ENCODE results near the gene PIK3C3.
A peak's percentile ranks its signal among the peaks of the same experiment; 100 is the strongest.
"Not testable (repeated sequence)": the region's sequence is repeated elsewhere in the genome, so short reads cannot be mapped to it uniquely, and the experiment has no call there.

The PIK3C3 gene

DNA sequence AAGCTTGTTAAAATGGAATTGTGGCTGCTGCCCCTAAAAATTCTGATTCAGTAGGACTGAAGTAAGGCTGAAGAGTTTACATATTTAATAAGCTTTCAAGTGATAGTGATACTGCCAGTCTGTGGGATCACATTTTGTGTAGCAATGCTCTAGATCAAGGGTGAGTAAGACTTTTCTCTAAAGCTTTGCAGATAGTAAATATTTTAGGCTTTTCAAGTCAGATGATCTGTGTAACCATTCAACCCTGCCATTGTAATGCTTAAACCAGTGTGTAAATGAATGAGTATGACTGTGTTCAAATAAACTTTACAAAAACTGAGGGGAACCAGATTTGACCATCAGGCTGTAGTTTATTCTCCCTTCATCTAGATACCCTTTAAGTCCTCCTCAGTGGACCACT is 92.7 kb downstream of the PIK3C3 start:
- Histone ChIP-seq H2AFZ (ENCODE audit: low read depth, low read length) (no peak overlapping the region), H3K27me3 (ENCODE audit: control insufficient read depth in 1 of 2, insufficient read depth in 1 of 2, low read length in 2 of 2) (no peaks in the 10 kb centered on the region), H2BK5ac (ENCODE audit: low read depth, low read length, poor library complexity, severe bottlenecking) (no peak overlapping the region), H3K18ac (ENCODE audit: low read depth in 1 of 2, low read length in 2 of 2) (no peak overlapping the region), H3K4ac (ENCODE audit: low read depth in 1 of 2, low read length in 2 of 2) (no peak overlapping the region), H3K4me3 (ENCODE audit: insufficient read depth in 1 of 2, low read depth in 1 of 2, low read length in 2 of 2) (peak overlapping the region in 1 of 2 experiments; percentile 26), H4K91ac (ENCODE audit: low read length) (no peak overlapping the region), H3K23ac (ENCODE audit: low read length in 2 of 2) (no peak overlapping the region), H4K8ac (ENCODE audit: low read length) (no peak overlapping the region), H3K4me2 (ENCODE audit: low read length, poor library complexity, severe bottlenecking) (no peak overlapping the region), H2BK15ac (ENCODE audit: low read depth, poor library complexity, severe bottlenecking) (no peak overlapping the region), H2AK5ac (ENCODE audit: low read length, severe bottlenecking) (no peak overlapping the region), H3K14ac (ENCODE audit: low read length in 2 of 2) (no peak overlapping the region), H3K36me3 (ENCODE audit: control insufficient read depth in 1 of 2, insufficient read depth in 2 of 2, low read depth in 1 of 2, low read length in 2 of 2) (peaks cover 7 to 45% of the 10 kb centered on the region in 2 experiments), H3K4me1 (ENCODE audit: control insufficient read depth, insufficient read depth, low read depth, low read length) (peaks cover 4% of the 10 kb centered on the region), H2BK12ac (ENCODE audit: low read length in 2 of 2) (no peak overlapping the region), H3K27ac (ENCODE audit: low read length, poor library complexity, severe bottlenecking) (peak overlapping the region; percentile 81), H2BK120ac (ENCODE audit: low read depth, low read length) (no peak overlapping the region), H3K79me1 (replicated peaks; ENCODE audit: low read length, poor library complexity, severe bottlenecking) (peaks cover 2% of the 10 kb centered on the region), H3K9me3 (ENCODE audit: control insufficient read depth, low read length) (no peaks in the 10 kb centered on the region), H3K9ac (ENCODE audit: low read length) (peak overlapping the region; percentile 65)
- DNase-seq, result no peak

DNA sequence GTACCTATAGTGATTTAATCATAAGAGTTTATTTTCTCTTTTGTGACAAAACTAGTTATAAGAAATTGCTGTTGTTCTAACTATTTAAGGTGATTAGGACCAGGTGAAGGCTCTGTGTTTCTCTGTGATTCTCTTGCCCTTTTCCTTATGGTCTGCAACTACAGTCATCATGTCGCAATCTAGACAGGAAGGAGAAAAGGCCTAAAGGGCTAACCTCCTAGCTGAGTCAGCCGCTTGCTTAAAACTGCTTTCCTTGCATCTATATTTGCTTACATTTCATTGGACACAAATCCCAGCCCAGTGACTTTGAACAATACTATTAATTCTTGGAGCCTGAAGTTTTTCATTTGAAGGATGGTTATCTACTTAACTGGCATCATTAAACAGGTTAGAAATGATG is 93.1 kb downstream of the PIK3C3 start:
- no peak overlapping the region for H3K4me2 ChIP-seq (ENCODE audit: low read length, poor library complexity, severe bottlenecking)
- peak overlapping the region; percentile 65 for H3K9ac ChIP-seq (ENCODE audit: low read length)
- H3K9me3 ChIP-seq (ENCODE audit: control insufficient read depth, low read length), result no peaks in the 10 kb centered on the region
- no peak overlapping the region for H2BK120ac ChIP-seq (ENCODE audit: low read depth, low read length)
- peaks cover 7 to 42% of the 10 kb centered on the region in 2 experiments for H3K36me3 ChIP-seq (ENCODE audit: control insufficient read depth in 1 of 2, insufficient read depth in 2 of 2, low read depth in 1 of 2, low read length in 2 of 2)
- H3K14ac ChIP-seq (ENCODE audit: low read length in 2 of 2), result no peak overlapping the region
- H2BK12ac ChIP-seq (ENCODE audit: low read length in 2 of 2), result no peak overlapping the region
- peak overlapping the region; percentile 81 for H3K27ac ChIP-seq (ENCODE audit: low read length, poor library complexity, severe bottlenecking)
- DNase-seq, result peak; percentile 91
- H2BK15ac ChIP-seq (ENCODE audit: low read depth, poor library complexity, severe bottlenecking), result no peak overlapping the region
- H3K23ac ChIP-seq (ENCODE audit: low read length in 2 of 2), result no peak overlapping the region
- H3K27me3 ChIP-seq (ENCODE audit: control insufficient read depth in 1 of 2, insufficient read depth in 1 of 2, low read length in 2 of 2), result no peaks in the 10 kb centered on the region
- no peak overlapping the region for H2BK5ac ChIP-seq (ENCODE audit: low read depth, low read length, poor library complexity, severe bottlenecking)
- no peak overlapping the region for H3K18ac ChIP-seq (ENCODE audit: low read depth in 1 of 2, low read length in 2 of 2)
- no peak overlapping the region for H4K91ac ChIP-seq (ENCODE audit: low read length)
- peaks cover 4% of the 10 kb centered on the region for H3K4me1 ChIP-seq (ENCODE audit: control insufficient read depth, insufficient read depth, low read depth, low read length)
- H2AFZ ChIP-seq (ENCODE audit: low read depth, low read length), result no peak overlapping the region
- no peak overlapping the region for H3K4ac ChIP-seq (ENCODE audit: low read depth in 1 of 2, low read length in 2 of 2)
- H3K79me1 ChIP-seq (replicated peaks; ENCODE audit: low read length, poor library complexity, severe bottlenecking), result peaks cover 2% of the 10 kb centered on the region
- H4K8ac ChIP-seq (ENCODE audit: low read length), result no peak overlapping the region
- 14% methylated on average over 1 of the region's 2 CpGs for WGBS
- no peak overlapping the region for H2AK5ac ChIP-seq (ENCODE audit: low read length, severe bottlenecking)
- peak overlapping the region in 1 of 2 experiments; percentile 26 for H3K4me3 ChIP-seq (ENCODE audit: insufficient read depth in 1 of 2, low read depth in 1 of 2, low read length in 2 of 2)

DNA sequence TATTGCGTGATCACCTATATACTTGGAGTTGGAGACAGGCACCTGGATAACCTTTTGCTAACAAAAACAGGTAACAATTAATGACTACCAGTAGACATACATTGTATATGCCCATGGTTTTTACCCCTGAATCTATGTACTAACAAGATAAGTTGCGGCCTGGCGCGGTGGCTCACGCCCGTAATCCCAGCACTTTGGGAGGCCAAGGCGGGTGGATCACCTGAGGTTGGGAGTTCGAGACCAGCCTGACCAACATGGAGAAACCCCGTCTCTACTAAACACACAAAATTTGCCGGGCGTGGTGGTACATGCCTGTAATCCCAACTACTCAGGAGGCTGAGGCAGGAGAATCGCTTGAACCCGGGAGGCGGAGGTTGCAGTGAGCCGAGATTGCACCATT is 94.5 kb downstream of the PIK3C3 start:
- H3K4me2 ChIP-seq (ENCODE audit: low read length, poor library complexity, severe bottlenecking); H3K9ac ChIP-seq (ENCODE audit: low read length); H2BK12ac ChIP-seq (ENCODE audit: low read length in 2 of 2); H2BK15ac ChIP-seq (ENCODE audit: low read depth, poor library complexity, severe bottlenecking); H3K4ac ChIP-seq (ENCODE audit: low read depth in 1 of 2, low read length in 2 of 2); DNase-seq; H2AK5ac ChIP-seq (ENCODE audit: low read length, severe bottlenecking); H3K18ac ChIP-seq (ENCODE audit: low read depth in 1 of 2, low read length in 2 of 2); H2BK120ac ChIP-seq (ENCODE audit: low read depth, low read length); H4K91ac ChIP-seq (ENCODE audit: low read length); H2AFZ ChIP-seq (ENCODE audit: low read depth, low read length); H3K9me3 ChIP-seq (ENCODE audit: control insufficient read depth, low read length); H3K27ac ChIP-seq (ENCODE audit: low read length, poor library complexity, severe bottlenecking); H3K27me3 ChIP-seq (ENCODE audit: control insufficient read depth in 1 of 2, insufficient read depth in 1 of 2, low read length in 2 of 2); H3K79me1 ChIP-seq (replicated peaks; ENCODE audit: low read length, poor library complexity, severe bottlenecking); H3K14ac ChIP-seq (ENCODE audit: low read length in 2 of 2); H4K8ac ChIP-seq (ENCODE audit: low read length); H3K4me3 ChIP-seq (ENCODE audit: insufficient read depth in 1 of 2, low read depth in 1 of 2, low read length in 2 of 2); H3K4me1 ChIP-seq (ENCODE audit: control insufficient read depth, insufficient read depth, low read depth, low read length); H2BK5ac ChIP-seq (ENCODE audit: low read depth, low read length, poor library complexity, severe bottlenecking); H3K23ac ChIP-seq (ENCODE audit: low read length in 2 of 2): not testable (repeated sequence)
- peaks cover 4 to 34% of the 10 kb centered on the region in 2 experiments for H3K36me3 ChIP-seq (ENCODE audit: control insufficient read depth in 1 of 2, insufficient read depth in 2 of 2, low read depth in 1 of 2, low read length in 2 of 2)
- 99% methylated on average over 15 of the region's 15 CpGs for WGBS

DNA sequence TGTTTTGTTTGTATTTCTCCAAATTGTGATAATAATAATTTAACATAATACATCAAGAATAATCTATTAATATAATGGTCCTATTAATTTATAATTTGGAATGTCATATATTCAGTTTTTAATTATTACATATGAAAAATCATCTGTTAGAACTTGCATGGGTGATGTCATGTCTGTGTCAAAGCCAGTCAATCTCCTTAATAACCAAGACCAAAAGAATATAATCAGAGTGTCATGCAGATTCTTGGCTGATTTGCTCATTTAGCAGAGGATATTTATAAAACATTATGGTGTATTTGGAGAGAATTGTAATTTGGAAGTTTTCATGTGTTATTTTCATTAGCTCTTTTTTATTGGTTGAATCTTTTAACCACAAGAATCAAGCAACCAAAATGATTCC is 96.4 kb downstream of the PIK3C3 start:
- Histone ChIP-seq H3K18ac (ENCODE audit: low read depth in 1 of 2, low read length in 2 of 2) (no peak overlapping the region), H3K27ac (ENCODE audit: low read length, poor library complexity, severe bottlenecking) (no peak overlapping the region), H2BK120ac (ENCODE audit: low read depth, low read length) (no peak overlapping the region), H3K4me1 (ENCODE audit: control insufficient read depth, insufficient read depth, low read depth, low read length) (no peaks in the 10 kb centered on the region), H3K9ac (ENCODE audit: low read length) (no peak overlapping the region), H2BK15ac (ENCODE audit: low read depth, poor library complexity, severe bottlenecking) (no peak overlapping the region), H3K14ac (ENCODE audit: low read length in 2 of 2) (no peak overlapping the region), H3K23ac (ENCODE audit: low read length in 2 of 2) (no peak overlapping the region), H3K27me3 (ENCODE audit: control insufficient read depth in 1 of 2, insufficient read depth in 1 of 2, low read length in 2 of 2) (no peaks in the 10 kb centered on the region), H3K9me3 (ENCODE audit: control insufficient read depth, low read length) (no peaks in the 10 kb centered on the region), H4K91ac (ENCODE audit: low read length) (no peak overlapping the region), H2BK12ac (ENCODE audit: low read length in 2 of 2) (no peak overlapping the region), H3K36me3 (ENCODE audit: control insufficient read depth in 1 of 2, insufficient read depth in 2 of 2, low read depth in 1 of 2, low read length in 2 of 2) (peaks cover 4 to 38% of the 10 kb centered on the region in 2 experiments), H2AK5ac (ENCODE audit: low read length, severe bottlenecking) (no peak overlapping the region), H2BK5ac (ENCODE audit: low read depth, low read length, poor library complexity, severe bottlenecking) (no peak overlapping the region), H3K4ac (ENCODE audit: low read depth in 1 of 2, low read length in 2 of 2) (no peak overlapping the region), H3K4me3 (ENCODE audit: insufficient read depth in 1 of 2, low read depth in 1 of 2, low read length in 2 of 2) (no peak overlapping the region), H3K79me1 (replicated peaks; ENCODE audit: low read length, poor library complexity, severe bottlenecking) (peaks cover 5% of the 10 kb centered on the region), H3K4me2 (ENCODE audit: low read length, poor library complexity, severe bottlenecking) (no peak overlapping the region), H2AFZ (ENCODE audit: low read depth, low read length) (no peak overlapping the region), H4K8ac (ENCODE audit: low read length) (no peak overlapping the region)
- DNase-seq, result no peak

Data from mesenchymal stem cell (in vitro differentiated cells and primary cell).